Stimulated activated CD8-positive, alpha-beta memory T cell treated with anti-CD3 and anti-CD28 coated beads, Interleukin-4, amount 100 ng/mL, for 24 hours (primary cell): ENCODE measurements around the gene PDE6B.
"Not testable (repeated sequence)": the region's sequence is repeated elsewhere in the genome, so short reads cannot be mapped to it uniquely, and the experiment has no call there.

Experiments used
- DNase-seq: peaks from one replicate; pipeline ENCODE4 v3.0.0-alpha.2; 2020; ENCODE audit warnings: low read depth

Gene PDE6B

DNA sequence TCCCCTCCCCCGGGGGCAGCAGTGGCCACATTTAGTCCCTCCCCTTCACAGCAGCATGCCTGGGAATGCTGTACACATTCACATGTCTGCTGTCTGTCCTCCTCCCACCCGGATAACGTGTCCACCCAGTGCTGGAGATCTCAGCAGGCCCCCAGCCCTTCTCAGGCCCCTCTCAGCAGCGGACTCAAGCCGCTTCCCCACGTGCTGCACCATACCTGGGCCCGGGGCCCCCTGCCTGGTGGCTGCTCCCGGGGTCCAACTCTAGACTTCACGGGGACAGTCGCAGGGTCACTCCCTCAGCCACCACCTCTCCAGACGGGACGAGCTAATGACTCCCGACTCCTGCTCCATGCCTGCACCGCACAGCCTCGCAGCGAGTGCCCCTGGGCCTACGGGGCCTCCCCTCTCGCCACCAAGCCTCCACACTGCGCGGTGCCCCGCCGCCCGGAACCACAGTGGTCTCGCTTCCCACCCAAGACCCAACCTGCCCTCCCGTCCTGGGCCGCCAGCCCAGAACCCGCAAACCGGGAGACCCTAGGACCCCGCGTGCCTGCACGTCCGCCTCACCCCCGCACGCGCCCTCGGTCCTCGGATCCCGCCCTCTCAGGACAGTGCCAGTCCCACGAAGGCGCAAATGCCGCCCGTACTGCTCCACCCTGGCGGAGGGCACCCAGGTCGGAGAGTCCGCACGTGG lies 79.0 kb downstream of the PDE6B start:
- DNase-seq: no peak

- DNase-seq: no peak
These were observed 79.6 kb downstream of the PDE6B start for GRCh38 chr4:704971-705277.

DNA sequence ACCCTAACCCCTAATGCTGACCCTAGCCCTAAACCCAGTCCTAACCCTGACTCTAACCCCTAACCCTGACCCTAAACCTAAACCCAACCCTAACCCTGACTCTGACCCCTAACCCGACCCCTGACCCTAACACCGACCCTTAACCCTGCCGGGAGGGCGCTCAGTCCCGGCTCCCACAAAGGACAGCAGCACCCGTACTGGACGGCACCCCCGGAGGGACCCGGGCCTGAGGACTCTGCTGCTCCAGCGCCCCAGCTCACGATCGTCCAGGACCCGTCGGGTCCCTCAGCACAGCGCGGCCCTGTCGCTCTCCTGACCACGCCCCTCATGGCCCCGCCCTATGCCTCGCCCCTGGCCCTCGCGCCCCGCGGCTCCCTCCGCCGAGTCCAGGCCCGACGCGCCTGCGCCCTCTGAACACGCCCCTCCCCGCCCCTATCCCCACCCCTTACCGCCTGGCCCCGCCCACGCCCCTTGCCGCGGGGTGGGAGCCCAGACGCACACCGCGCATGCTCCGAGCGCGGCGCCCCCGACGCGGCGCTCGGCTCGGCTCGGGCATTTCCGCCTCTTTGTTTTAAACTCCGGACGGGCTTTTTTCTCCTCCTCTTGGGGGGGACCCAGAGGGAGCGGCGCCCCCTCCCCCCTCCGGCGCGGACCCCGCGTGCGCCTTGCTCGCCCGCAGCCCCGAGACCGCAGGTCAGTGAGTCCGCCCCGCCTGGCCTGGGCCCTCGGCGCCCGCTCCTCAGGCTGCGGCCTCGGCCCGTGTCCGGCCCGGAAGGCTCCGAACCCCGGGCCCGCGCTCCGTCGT lies 80.1 kb downstream of the PDE6B start, which contains the start of gene PCGF3:
PCGF3 (plus strand) TSS at position 555 of the 805 bp plus-strand sequence. CDS start 27,849 bp downstream, outside the sequence.
- DNase-seq: peak; percentile 95

DNA sequence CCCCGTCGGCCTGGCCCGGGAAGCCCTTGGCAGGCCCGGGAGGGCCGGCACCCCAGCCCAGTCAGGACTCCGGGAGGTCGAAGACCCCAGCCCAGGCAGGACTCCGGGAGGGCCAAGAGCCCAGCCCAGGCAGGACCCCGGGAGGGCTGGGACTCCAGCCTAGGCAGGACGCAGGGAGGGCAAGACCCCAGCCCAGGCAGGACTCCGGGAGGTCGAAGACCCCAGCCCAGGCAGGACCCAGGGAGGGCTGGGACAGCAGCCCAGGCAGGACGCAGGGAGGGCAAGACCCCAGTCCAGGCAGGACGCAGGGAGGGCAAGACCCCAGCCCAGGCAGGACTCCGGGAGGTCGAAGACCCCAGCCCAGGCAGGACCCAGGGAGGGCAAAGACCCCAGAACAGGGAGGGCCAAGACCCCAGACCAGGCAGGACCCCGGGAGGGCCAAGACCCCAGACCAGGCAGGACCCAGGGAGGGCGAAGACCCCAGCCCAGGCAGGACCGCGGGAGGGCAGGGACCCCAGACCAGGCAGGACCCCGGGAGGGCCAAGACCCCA lies 80.8 kb downstream of the PDE6B start:
- DNase-seq: not testable (repeated sequence)

GRCh38 chr4:706834-707598 lies 81.6 kb downstream of the PDE6B start:
- DNase-seq: no peak

DNA sequence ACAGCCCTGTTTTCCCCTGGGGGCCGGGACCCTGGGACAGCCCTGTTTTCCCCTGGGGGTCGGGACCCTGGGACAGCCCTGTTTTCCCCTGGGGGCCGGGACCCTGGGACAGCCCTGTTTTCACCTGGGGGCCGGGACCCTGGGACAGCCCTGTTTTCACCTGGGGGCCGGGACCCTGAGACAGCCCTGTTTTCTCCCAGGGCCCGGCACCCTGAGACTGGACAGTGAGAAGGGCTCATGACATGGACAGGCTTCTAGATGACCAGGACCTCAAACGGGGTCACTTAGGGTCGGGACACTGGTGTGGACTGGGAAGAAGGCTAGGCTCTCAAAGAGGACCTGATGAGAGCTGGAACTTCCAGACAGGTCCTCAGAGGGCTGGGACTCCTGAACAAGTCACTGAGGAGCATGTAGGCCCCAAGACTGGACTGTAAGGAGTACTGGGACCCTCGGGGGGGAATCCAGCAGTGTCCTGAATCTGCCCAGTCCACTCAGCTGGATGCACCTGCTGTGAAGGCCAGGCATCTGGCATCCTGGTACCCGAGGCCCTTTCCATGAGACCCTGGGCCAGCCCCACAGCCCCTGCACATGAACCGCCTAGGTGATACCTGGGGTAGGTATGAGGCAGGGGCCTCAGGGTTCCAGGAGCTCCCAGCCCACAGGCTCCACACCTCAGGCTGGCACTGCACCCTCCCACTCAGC lies 82.7 kb downstream of the PDE6B start:
- no peak for DNase-seq

DNA sequence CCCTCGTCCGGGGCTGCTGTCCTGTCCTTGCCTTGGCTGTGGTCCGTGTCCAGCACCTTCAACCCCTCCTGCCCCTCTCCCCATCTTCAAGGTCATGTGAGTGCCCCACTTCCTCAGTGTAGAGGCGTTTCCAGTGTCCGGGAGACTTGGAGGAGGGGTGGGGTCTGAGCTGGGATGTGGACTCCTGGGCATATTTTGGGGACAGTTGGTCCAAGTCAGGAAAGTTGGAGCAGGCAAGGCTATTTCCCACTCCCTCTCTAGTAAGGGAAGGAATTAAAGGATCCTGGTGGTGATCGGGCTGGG lies 83.2 kb downstream of the PDE6B start:
- DNase-seq: no peak

DNA sequence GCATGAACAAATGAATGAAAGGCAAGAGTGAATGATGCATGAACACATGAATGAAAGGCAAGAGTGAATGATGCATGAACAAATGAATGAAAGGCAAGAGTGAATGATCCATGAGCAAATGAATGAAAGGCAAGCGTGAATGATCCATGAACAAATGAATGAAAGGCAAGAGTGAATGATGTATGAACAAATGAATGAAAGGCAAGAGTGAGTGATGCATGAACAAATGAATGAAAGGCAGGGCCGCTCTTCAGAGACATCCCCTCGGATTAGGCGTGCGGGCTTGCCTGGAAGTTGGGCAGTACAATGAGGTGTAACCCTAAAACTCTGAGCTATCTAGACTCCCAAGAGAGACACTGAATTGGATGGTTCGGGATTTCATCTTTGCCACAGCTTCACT lies 84.0 kb downstream of the PDE6B start:
- DNase-seq: no peak

- no peak for DNase-seq
These were observed 84.7 kb downstream of the PDE6B start for GRCh38 chr4:710116-710515.

GRCh38 chr4:710916-711315 lies 85.5 kb downstream of the PDE6B start:
- DNase-seq: no peak

DNA sequence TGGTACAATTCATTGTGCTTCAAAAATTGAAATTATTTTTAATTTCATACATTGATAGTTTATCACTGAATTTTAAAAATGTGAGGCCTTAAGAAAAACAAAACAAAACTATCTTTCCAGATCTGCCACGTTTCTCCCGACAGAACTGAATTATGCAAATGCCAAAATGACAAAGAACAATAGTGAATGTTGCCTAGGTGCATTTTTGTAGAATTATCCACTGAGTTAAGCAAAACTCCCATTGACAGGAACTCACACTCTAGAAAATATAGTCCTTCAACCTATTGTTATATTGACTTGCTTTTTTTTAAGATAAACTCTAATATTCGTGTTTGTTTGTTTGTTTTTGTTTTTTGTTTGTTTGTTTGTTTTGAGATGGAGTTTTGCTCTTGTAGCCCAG lies 86.7 kb downstream of the PDE6B start:
- DNase-seq: no peak

GRCh38 chr4:712916-713632 lies 87.7 kb downstream of the PDE6B start:
- no peak for DNase-seq

- no peak for DNase-seq
These were observed 88.7 kb downstream of the PDE6B start for GRCh38 chr4:714087-714486.

DNA sequence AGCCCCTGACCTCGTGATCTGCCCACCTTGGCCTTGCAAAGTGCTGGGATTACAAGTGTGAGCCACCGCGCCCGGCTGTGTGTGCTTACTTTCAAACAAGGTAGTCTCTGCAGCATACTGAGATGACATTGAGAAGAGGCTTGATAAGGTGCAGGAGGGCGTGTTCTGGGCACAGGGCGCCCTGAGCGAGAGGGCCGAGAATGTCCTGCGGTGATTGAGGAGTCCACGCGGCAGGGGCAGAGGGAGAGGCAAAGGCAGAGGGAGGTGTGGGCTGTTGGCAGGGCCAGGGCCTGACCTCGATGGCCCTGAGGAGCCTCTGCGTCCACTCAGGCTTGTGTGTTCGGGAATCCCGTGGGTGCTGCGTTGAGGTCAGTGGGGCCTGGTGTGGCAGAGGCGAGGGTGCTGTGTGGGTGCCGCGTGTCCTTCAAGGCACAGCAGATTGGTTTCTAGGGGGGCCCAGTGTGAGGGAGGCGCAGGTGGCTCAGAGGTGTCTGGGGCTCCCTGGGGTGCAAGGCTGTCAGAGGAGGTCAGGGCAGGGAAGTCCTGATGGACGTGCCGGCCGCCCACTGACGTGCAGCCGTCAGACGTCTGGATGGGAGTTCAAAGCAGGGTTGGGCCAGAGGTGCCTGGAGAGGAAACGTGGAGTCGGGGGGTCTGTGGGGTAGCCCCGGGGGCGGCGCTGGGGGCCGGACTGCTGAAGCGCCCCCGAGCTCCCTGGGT lies 92.4 kb downstream of the PDE6B start:
- DNase-seq: no peak

DNA sequence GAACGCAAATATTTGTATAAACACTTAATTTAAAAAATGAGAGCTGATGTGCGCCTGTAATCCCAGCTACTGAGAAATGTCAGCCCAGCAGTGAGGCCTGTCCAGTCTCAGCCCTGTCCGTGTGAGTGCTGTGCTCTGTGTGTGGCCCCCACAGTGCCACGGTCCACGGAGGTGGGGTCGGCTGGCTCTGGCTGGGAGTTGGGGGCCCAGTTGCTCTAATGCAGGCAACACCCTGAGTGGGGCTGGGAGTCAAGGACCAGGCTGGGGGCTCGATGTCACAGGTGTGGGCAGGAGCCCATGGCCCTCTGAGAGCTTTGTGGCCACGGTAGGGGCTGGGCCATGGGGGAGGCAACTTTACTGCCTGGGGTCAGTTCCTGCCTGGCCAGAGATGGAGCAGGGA lies 93.1 kb downstream of the PDE6B start:
- DNase-seq: no peak
